ENCODE results near the gene KRT27.

DNA sequence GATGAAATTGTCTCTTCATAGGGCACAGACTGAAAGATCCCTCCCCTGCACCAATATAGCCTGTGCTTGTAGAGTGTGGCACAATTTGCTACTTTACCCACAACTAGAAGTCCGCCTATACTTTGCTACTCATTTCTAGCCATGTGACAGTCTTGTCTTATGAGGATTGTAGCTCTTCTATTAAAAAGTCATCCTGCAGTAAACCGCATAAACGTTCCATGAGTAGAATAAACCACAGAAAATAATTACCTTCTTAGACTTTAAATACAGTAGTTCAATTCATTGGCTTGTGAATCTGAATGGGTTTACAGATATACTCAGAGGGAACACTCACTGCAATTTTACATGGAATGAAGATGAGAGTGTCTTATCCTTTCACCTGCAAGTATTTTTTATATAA lies 4.4 kb downstream of the KRT27 start:
- TF ChIP-seq, protein P1, sequence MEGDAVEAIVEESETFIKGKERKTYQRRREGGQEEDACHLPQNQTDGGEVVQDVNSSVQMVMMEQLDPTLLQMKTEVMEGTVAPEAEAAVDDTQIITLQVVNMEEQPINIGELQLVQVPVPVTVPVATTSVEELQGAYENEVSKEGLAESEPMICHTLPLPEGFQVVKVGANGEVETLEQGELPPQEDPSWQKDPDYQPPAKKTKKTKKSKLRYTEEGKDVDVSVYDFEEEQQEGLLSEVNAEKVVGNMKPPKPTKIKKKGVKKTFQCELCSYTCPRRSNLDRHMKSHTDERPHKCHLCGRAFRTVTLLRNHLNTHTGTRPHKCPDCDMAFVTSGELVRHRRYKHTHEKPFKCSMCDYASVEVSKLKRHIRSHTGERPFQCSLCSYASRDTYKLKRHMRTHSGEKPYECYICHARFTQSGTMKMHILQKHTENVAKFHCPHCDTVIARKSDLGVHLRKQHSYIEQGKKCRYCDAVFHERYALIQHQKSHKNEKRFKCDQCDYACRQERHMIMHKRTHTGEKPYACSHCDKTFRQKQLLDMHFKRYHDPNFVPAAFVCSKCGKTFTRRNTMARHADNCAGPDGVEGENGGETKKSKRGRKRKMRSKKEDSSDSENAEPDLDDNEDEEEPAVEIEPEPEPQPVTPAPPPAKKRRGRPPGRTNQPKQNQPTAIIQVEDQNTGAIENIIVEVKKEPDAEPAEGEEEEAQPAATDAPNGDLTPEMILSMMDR (IDR thresholded peaks at IDR 0.05), result no peak
- TF ChIP-seq POLR2A (IDR thresholded peaks at IDR 0.05), result no peak

Measured in body of pancreas (tissue), 4 donors.